Vagina (tissue), 2 donors: Measurements from ENCODE around the gene TWF2. TPM values are rescaled to one million over a fixed set of nuclear protein-coding genes. Genes with fewer than 3 reads are reported as not detected.

Experiments
- DNase-seq, 2 donors: peaks; one replicate each; pipeline ENCODE4 v3.0.0-alpha.2; 2017; ENCODE audit errors: extremely low spot score in 2 of 2
- H3K27ac ChIP-seq: fragments of 200-600 bp; sonication (generic); one replicate; pipeline ENCODE4 v1.5.1; 2019
- H3K27me3 ChIP-seq: fragments of 200-600 bp; sonication (generic); one replicate; pipeline ENCODE4 v1.5.1; 2019
- H3K36me3 ChIP-seq, 2 donors: fragments of 200-600 bp; sonication (generic); one replicate each; pipeline ENCODE4 v1.5.1; 2017 to 2019
- H3K4me1 ChIP-seq: fragments of 200-600 bp; sonication (generic); one replicate; pipeline ENCODE4 v1.5.1; 2019
- H3K4me3 ChIP-seq, 2 donors: fragments of 200-600 bp; sonication (generic); 1 replicate in 1 of 2; 2 replicates in 1 of 2; pipeline ENCODE4 v1.5.1; 2016 to 2019
- H3K9me3 ChIP-seq: fragments of 200-600 bp; sonication (generic); one replicate; pipeline ENCODE4 v1.5.1; 2019
- CTCF ChIP-seq, 3 experiments: fragments of 450-650 bp in 2 of 3; fragments of 200-600 bp in 1 of 3; sonication (generic) in 1 of 3; IDR thresholded peaks; one replicate each; pipeline ENCODE4 v1.5.1; 2017 to 2019; ENCODE audit warnings: antibody characterized with exemption in 3 of 3, mild to moderate bottlenecking in 2 of 3, moderate library complexity in 2 of 3
- POLR2A ChIP-seq, 2 donors: fragments of 450-650 bp; IDR thresholded peaks; one replicate each; pipeline ENCODE4 v1.6.1; 2017; ENCODE audit warnings: antibody characterized with exemption in 2 of 2, mild to moderate bottlenecking in 2 of 2, moderate library complexity in 2 of 2
- POLR2AphosphoS5 ChIP-seq, 2 donors: sonication (generic); formaldehyde crosslinking; IDR thresholded peaks; one replicate each; pipeline ENCODE4 v1.9.0; 2017; ENCODE audit warnings: antibody characterized with exemption in 2 of 2, mild to moderate bottlenecking in 2 of 2, low read depth in 1 of 2; ENCODE audit not compliant: insufficient read depth in 1 of 2
- intact Hi-C: fragments of 100-400 bp; cut with DNase I; formaldehyde crosslinking; loops from one replicate; pipeline ENCODE4 v1.15.1; 2023
- total RNA-seq: library from RNA; depleted of rRNA; stranded (reverse); fragments of >200 nt; gene quantifications from one replicate; pipeline ENCODE4 v1.2.3, GENCODE V29; 2016

Gene TWF2
- total RNA-seq, 1 donor from 2014 or later = 93.8 TPM

- no peak for TF ChIP-seq POLR2AphosphoS5 (IDR thresholded peaks at IDR 0.05; ENCODE audit: insufficient read depth in 1 of 2, low read depth in 1 of 2)
- TF ChIP-seq CTCF (IDR thresholded peaks at IDR 0.05) = no peak
- TF ChIP-seq POLR2A (IDR thresholded peaks at IDR 0.05) = no peak
These were observed 43.2 kb upstream of the TWF2 start for GRCh38 chr3:52281981-52282801.

GRCh38 chr3:52280050-52280461 is 41.1 kb upstream of the TWF2 start:
- intact Hi-C loops = no loop called here

More at GRCh38 chr3:52281981-52282801, 43.2 kb upstream of the TWF2 start:
- no peak overlapping the region for H3K27ac ChIP-seq
- intact Hi-C loops = no loop called here
- peaks cover 21% of the 10 kb centered on the region for H3K4me1 ChIP-seq
- no peaks in the 10 kb centered on the region for H3K36me3 ChIP-seq
- no peaks in the 10 kb centered on the region for H3K27me3 ChIP-seq
- no peak overlapping the region for H3K4me3 ChIP-seq
- H3K9me3 ChIP-seq = no peaks in the 10 kb centered on the region
- no peak for DNase-seq

GRCh38 chr3:52279596-52279995 is 40.6 kb upstream of the TWF2 start:
- intact Hi-C loops = no loop called here
- H3K27ac ChIP-seq = peak overlapping the region; percentile 96
- H3K27me3 ChIP-seq = no peaks in the 10 kb centered on the region
- no peak for DNase-seq
- peaks cover 0 to 4% of the 10 kb centered on the region in 2 donors for H3K36me3 ChIP-seq
- no peaks in the 10 kb centered on the region for H3K9me3 ChIP-seq
- H3K4me1 ChIP-seq = peaks cover 39% of the 10 kb centered on the region
- H3K4me3 ChIP-seq = peak overlapping the region; percentile 79 to 82
- TF ChIP-seq POLR2AphosphoS5 (IDR thresholded peaks at IDR 0.05; ENCODE audit: insufficient read depth in 1 of 2, low read depth in 1 of 2) = no peak
- no peak for TF ChIP-seq POLR2A (IDR thresholded peaks at IDR 0.05)
- no peak for TF ChIP-seq CTCF (IDR thresholded peaks at IDR 0.05)

More at GRCh38 chr3:52280050-52280461, 41.1 kb upstream of the TWF2 start:
- H3K36me3 ChIP-seq = no peaks in the 10 kb centered on the region
- TF ChIP-seq CTCF (IDR thresholded peaks at IDR 0.05) (no peak), POLR2A (IDR thresholded peaks at IDR 0.05) (no peak), POLR2AphosphoS5 (IDR thresholded peaks at IDR 0.05; ENCODE audit: insufficient read depth in 1 of 2, low read depth in 1 of 2) (peak in 1 of 2 donors; percentile 12)
- peak overlapping the region; percentile 96 for H3K27ac ChIP-seq
- no peak overlapping the region for H3K4me3 ChIP-seq
- DNase-seq = no peak
- no peaks in the 10 kb centered on the region for H3K9me3 ChIP-seq
- H3K4me1 ChIP-seq = peaks cover 35% of the 10 kb centered on the region
- H3K27me3 ChIP-seq = no peaks in the 10 kb centered on the region

- Histone ChIP-seq H3K4me3 (peak within 1 kb of the TSS; percentile 79 to 82), H3K36me3 (peaks cover 0 to 5% of the 10 kb centered on the region in 2 donors), H3K4me1 (peaks cover 49% of the 10 kb centered on the region), H3K27me3 (no peaks in the 10 kb centered on the region), H3K9me3 (no peaks in the 10 kb centered on the region), H3K27ac (peak within 1 kb of the TSS; percentile 96)
- DNase-seq = peak in 1 of 2 donors; percentile 95
- intact Hi-C loops = no loop called here
- TF ChIP-seq POLR2AphosphoS5 (IDR thresholded peaks at IDR 0.05; ENCODE audit: insufficient read depth in 1 of 2, low read depth in 1 of 2) (peak; percentile 20 to 81), POLR2A (IDR thresholded peaks at IDR 0.05) (peak in 1 of 2 donors; percentile 62), CTCF (IDR thresholded peaks at IDR 0.05) (peak; percentile 23 to 40 (median 38))
These were observed 39.6 kb upstream of the TWF2 start, which contains the start of gene WDR82 for GRCh38 chr3:52278510-52279069. TSS of gene WDR82 (minus strand) at chr3:52278649. CDS start at chr3:52278361, 288 bp downstream.
